Activated CD4-positive, alpha-beta T cell treated with anti-CD3 and anti-CD28 coated beads, Interleukin-2, Interleukin-4, amounts not matched to agents 100 ng/mL and 50 ng/mL, durations not matched to agents 16 hours and 8 hours (primary cell): Measurements from ENCODE around the gene KCNH6.

Experiments
- DNase-seq: peaks from one replicate; pipeline ENCODE4 v3.0.0-alpha.2; 2020; ENCODE audit warnings: low spot score

Gene KCNH6

DNA sequence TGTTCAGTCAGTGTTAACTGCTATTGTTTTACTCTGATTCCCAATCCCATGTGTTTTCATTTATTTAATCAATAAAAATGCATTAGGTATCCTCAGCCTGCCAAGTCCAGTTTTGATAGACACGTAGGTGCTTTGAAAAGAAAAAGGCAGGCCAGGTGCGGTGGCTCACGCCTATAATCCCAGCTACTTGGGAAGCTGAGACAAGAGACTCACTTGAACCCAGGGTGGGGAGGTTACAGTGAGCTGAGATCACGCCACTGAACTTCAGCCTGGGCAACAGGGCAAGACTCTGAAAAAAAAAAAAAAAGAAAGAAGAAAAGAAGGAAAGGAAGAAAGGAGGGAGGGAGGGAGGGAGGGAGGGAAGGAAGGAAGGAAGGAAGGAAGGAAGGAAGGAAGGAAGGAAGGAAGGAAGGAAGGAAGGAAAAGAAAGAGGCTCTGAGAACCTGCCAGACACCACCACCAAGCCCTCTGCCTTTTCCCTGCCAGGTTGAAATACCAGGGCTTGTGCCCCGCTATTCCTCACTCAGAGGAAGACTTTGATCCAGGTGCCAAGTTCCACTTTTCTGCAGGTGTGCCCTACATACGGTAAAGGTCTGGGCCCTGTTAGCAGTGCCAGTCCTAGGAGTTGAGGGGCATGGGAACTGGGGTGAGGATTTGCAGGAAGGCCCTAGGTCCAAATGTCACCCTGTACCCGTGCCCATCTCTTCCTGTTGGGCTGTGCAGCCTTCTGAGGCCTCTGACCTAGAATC, 10.1 kb upstream of the KCNH6 start:
- no peak for DNase-seq

GRCh38 chr17:63514477-63514876, 8.7 kb upstream of the KCNH6 start:
- DNase-seq: no peak

GRCh38 chr17:63514974-63515373, 8.2 kb upstream of the KCNH6 start:
- DNase-seq: peak; percentile 9

GRCh38 chr17:63515426-63515825, 7.7 kb upstream of the KCNH6 start:
- no peak for DNase-seq

GRCh38 chr17:63516910-63517824, 6.0 kb upstream of the KCNH6 start:
- DNase-seq: peak; percentile 8

- no peak for DNase-seq
Observed at GRCh38 chr17:63517825-63518534, 5.2 kb upstream of the KCNH6 start.

GRCh38 chr17:63519116-63519881, 3.9 kb upstream of the KCNH6 start:
- DNase-seq: no peak

GRCh38 chr17:63519972-63520882, 2.9 kb upstream of the KCNH6 start:
- DNase-seq: no peak

DNA sequence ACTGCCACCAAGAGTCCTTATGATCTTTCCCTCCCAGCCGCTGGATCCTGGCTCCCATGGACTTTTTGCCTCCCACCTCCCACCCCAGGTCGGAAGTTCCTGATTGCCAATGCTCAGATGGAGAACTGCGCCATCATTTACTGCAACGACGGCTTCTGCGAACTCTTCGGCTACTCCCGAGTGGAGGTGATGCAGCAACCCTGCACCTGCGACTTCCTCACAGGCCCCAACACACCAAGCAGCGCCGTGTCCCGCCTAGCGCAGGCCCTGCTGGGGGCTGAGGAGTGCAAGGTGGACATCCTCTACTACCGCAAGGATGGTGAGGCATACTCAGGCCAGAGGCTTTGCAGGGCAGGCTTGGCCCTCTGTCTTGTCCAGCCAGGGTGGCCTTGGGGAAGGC, 893 bp downstream of the KCNH6 start:
- no peak for DNase-seq

- DNase-seq: no peak
Observed at GRCh38 chr17:63525190-63525946, 2.2 kb downstream of the KCNH6 start.

DNA sequence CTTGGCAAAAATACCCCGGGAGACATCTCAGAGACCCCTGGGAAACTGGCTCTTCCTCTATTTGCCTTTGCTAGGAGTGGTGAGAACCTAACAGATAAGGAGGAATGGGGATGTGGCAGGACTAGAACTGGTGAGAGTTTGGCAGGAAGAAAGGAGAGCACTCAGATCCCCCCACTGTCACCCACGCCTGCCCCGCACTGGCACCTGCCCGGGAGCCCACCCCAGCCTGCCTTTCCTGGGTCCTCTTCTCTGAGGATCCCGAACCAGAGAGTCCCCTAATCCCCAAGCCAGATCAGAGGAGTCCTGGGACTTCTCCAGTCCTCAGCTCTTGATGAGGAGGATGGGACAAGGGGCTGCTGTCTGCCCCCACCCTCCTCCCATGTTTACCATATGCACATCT, 3.7 kb downstream of the KCNH6 start:
- no peak for DNase-seq

GRCh38 chr17:63528183-63528582, 5.0 kb downstream of the KCNH6 start:
- DNase-seq: no peak

GRCh38 chr17:63529711-63530556, 6.8 kb downstream of the KCNH6 start:
- DNase-seq: no peak

DNA sequence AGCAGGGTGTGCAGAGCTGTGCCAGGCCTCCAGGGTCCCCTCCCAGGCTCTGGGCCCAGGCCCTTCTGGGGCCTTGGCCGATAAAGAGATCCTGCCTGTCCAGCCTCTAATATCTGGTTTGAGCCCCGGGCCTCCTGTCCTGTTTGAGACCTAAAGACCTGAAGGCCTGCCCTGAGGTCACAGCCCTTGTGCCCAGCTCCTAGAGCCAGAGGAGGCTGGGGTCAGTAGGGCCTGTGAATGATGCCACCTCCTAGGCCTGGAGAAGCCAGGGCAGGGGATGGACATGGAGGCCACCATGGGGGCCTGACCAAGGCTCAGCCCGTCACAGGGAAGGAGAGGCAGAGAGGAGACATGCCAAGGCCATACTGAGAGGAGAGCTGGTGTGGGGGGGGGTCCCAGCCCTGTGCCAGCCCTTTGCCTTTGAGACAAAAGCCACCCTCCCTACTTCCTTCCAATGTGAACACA, 7.4 kb downstream of the KCNH6 start:
- DNase-seq: no peak

- no peak for DNase-seq
Observed at GRCh38 chr17:63531022-63531965, 8.1 kb downstream of the KCNH6 start.

GRCh38 chr17:63533433-63534077, 10.4 kb downstream of the KCNH6 start:
- no peak for DNase-seq

GRCh38 chr17:63534078-63534570, 11.0 kb downstream of the KCNH6 start:
- DNase-seq: no peak
